Measurements from ENCODE around the gene CDAN1. TPM values are rescaled to one million over a fixed set of nuclear protein-coding genes. Genes with fewer than 3 reads are reported as not detected.

Gene CDAN1
- total and polyA plus RNA-seq, 10 of the 15 experiments (the other 5 are each of a cell fraction or from before 2014, with no cell fraction given) = 0.56 to 14.2 (median 6.7) TPM

DNA sequence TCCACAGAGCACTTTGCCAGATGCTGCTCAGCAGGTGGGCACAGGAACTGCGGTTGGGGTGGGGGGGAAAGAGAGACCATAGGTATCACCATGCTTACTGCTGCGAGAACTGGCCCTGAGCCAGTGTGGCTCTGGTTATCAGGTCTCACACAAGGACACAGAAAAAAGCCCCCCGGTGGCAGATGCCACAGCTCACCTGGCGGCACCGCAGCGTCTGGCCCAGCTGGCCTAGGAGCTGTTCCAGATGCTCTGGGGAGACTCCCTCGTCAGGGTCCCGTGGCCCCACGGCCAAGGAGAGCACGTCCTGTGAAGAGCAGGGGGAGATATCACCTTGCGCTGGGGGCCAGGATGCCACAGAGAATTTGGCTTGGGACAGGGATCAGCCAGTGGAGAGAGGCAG lies 10.8 kb downstream of the CDAN1 start (continued):
- TF ChIP-seq RUNX3 (IDR thresholded peaks at IDR 0.05; ENCODE audit: low read length) (no peak), SIN3A (IDR thresholded peaks at IDR 0.05; ENCODE audit: low read depth, low read length) (no peak), MXI1 (IDR thresholded peaks at IDR 0.05; ENCODE audit: low read depth, low read length) (no peak)
- TF ChIP-seq, protein P1, sequence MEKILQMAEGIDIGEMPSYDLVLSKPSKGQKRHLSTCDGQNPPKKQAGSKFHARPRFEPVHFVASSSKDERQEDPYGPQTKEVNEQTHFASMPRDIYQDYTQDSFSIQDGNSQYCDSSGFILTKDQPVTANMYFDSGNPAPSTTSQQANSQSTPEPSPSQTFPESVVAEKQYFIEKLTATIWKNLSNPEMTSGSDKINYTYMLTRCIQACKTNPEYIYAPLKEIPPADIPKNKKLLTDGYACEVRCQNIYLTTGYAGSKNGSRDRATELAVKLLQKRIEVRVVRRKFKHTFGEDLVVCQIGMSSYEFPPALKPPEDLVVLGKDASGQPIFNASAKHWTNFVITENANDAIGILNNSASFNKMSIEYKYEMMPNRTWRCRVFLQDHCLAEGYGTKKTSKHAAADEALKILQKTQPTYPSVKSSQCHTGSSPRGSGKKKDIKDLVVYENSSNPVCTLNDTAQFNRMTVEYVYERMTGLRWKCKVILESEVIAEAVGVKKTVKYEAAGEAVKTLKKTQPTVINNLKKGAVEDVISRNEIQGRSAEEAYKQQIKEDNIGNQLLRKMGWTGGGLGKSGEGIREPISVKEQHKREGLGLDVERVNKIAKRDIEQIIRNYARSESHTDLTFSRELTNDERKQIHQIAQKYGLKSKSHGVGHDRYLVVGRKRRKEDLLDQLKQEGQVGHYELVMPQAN (conservative IDR thresholded peaks at IDR 0.05) = no peak
- TF ChIP-seq, protein P2, sequence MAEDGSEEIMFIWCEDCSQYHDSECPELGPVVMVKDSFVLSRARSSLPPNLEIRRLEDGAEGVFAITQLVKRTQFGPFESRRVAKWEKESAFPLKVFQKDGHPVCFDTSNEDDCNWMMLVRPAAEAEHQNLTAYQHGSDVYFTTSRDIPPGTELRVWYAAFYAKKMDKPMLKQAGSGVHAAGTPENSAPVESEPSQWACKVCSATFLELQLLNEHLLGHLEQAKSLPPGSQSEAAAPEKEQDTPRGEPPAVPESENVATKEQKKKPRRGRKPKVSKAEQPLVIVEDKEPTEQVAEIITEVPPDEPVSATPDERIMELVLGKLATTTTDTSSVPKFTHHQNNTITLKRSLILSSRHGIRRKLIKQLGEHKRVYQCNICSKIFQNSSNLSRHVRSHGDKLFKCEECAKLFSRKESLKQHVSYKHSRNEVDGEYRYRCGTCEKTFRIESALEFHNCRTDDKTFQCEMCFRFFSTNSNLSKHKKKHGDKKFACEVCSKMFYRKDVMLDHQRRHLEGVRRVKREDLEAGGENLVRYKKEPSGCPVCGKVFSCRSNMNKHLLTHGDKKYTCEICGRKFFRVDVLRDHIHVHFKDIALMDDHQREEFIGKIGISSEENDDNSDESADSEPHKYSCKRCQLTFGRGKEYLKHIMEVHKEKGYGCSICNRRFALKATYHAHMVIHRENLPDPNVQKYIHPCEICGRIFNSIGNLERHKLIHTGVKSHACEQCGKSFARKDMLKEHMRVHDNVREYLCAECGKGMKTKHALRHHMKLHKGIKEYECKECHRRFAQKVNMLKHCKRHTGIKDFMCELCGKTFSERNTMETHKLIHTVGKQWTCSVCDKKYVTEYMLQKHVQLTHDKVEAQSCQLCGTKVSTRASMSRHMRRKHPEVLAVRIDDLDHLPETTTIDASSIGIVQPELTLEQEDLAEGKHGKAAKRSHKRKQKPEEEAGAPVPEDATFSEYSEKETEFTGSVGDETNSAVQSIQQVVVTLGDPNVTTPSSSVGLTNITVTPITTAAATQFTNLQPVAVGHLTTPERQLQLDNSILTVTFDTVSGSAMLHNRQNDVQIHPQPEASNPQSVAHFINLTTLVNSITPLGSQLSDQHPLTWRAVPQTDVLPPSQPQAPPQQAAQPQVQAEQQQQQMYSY (CRISPR knock-in tag; IDR thresholded peaks at IDR 0.05) = no peak
- TF ChIP-seq, protein P3, sequence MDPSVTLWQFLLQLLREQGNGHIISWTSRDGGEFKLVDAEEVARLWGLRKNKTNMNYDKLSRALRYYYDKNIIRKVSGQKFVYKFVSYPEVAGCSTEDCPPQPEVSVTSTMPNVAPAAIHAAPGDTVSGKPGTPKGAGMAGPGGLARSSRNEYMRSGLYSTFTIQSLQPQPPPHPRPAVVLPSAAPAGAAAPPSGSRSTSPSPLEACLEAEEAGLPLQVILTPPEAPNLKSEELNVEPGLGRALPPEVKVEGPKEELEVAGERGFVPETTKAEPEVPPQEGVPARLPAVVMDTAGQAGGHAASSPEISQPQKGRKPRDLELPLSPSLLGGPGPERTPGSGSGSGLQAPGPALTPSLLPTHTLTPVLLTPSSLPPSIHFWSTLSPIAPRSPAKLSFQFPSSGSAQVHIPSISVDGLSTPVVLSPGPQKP (IDR thresholded peaks at IDR 0.05; ENCODE audit: low read depth, low read length) = no peak

Data from GM12878 (cell line).